22Rv1 (cell line): ENCODE results near the gene CDYL.
"Not testable (repeated sequence)": the region's sequence is repeated elsewhere in the genome, so short reads cannot be mapped to it uniquely, and the experiment has no call there.

ENCODE experiments used
- H3K27ac ChIP-seq: fragments of 450-650 bp; 2 replicates; pipeline ENCODE4 v1.5.1; 2017
- CTCF ChIP-seq: fragments of 450-650 bp; IDR thresholded peaks from 2 replicates; pipeline ENCODE4 v1.5.1; 2017; ENCODE audit warnings: mild to moderate bottlenecking
- ZFX ChIP-seq: fragments of 450-650 bp; IDR thresholded peaks from 2 replicates; pipeline ENCODE4 v1.6.1; 2017; ENCODE audit warnings: antibody characterized with exemption, borderline replicate concordance

Gene CDYL

DNA sequence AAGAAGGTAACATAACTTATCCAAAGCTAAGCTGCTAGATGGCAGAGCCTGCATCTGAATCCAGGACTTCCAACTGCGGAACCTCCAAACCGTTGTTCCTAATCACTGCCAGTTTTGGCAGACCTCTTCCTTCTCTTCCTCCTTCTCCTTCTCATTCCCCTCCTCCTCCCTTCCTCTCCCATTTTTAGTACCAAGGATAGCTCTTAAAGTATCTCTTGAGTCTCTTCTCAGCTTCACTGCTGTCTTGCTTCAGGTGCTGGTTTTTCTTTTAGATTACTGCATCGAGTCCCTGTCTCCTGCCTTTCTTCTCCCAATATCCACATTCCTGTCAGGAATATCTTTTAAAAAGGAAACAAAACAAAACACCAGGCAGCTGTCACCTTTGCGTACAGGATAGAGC is 77.1 kb downstream of the CDYL start:
- H3K27ac ChIP-seq = no peak overlapping the region
- TF ChIP-seq CTCF (no peak), ZFX (no peak)

GRCh38 chr6:4853782-4854511 is 77.7 kb downstream of the CDYL start:
- TF ChIP-seq CTCF (no peak), ZFX (no peak)

DNA sequence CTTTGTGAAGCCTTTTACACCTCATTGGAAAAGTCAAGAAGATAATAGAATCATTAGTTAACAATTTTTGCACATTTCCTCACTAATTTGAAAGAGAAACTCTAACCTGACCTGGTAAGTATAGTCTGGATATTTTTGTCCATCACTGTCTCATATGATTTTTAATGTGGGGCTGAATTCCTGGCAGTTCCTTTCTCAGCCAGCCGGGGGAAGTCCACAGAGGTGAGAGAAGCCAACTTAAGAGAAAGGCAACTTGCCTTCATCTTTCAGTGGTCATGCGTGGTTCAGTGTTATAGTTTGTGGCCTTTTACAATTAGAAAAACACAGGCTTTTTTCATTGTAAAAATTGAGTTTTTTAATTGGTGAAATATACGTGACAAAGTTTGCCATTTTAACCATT is 80.6 kb downstream of the CDYL start:
- no peak overlapping the region for H3K27ac ChIP-seq
- TF ChIP-seq CTCF (0 out of 2 replicates have a peak, but pooled peaks have one; percentile 9), ZFX (no peak)

More at GRCh38 chr6:4853782-4854511, 77.7 kb downstream of the CDYL start:
- no peak overlapping the region for H3K27ac ChIP-seq

GRCh38 chr6:4858194-4859015 is 82.2 kb downstream of the CDYL start:
- TF ChIP-seq ZFX (no peak), CTCF (no peak)
- no peak overlapping the region for H3K27ac ChIP-seq

- no peak overlapping the region for H3K27ac ChIP-seq
- TF ChIP-seq ZFX (no peak), CTCF (no peak)
Observed at GRCh38 chr6:4860387-4860786, 84.2 kb downstream of the CDYL start.

GRCh38 chr6:4861564-4861963 is 85.4 kb downstream of the CDYL start:
- TF ChIP-seq CTCF (no peak), ZFX (no peak)
- no peak overlapping the region for H3K27ac ChIP-seq

- TF ChIP-seq CTCF = no peak
- TF ChIP-seq ZFX = no peak
- no peak overlapping the region for H3K27ac ChIP-seq
Observed at GRCh38 chr6:4864519-4864918, 88.3 kb downstream of the CDYL start.

DNA sequence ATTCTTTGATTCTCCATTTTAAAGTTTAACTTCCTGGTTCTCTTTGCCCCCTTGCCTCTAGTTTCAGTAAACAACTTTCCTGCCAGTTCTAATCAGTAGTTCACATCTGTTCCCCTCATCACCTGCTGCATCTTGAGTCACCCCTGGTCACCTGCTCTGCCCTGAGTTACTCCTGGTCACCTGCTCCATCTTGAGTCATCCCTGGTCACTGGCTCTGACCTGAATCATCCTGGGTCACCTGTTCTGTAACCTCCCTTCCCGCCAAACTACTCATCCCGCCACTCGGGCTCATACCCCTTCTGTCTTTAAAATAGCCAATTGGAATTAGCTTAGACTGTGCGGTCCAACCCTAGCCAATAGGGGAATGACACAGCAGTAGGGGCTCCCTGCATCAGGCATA is 88.8 kb downstream of the CDYL start:
- not testable (repeated sequence) for H3K27ac ChIP-seq
